PC-9 (cell line): ENCODE data around the gene LHX1. TPM values are rescaled to one million over a fixed set of nuclear protein-coding genes. Genes with fewer than 3 reads are reported as not detected.

Source experiments
- BruUV-seq: library from RNA; stranded (reverse); fragments of 400-500 nt; replicated peaks from 2 replicates; lab custom pipeline; 2021; lab: Mats Ljungman, UMichigan
- CTCF ChIA-PET: fragments of 300-600 bp; sonication (Branson Sonifier 250); formaldehyde crosslinking; loops from one replicate; lab custom pipeline; 2022; ENCODE audit warnings: antibody characterized with exemption; lab: Charles Lee
- POLR2A ChIA-PET: fragments of 300-600 bp; sonication (Branson Sonifier 250); formaldehyde crosslinking; loops from one replicate; lab custom pipeline; 2022; ENCODE audit warnings: antibody characterized with exemption; ENCODE audit not compliant: unreplicated experiment; lab: Charles Lee
- DNase-seq, 2 experiments: peaks; one replicate each; pipeline versions ENCODE4 v3.0.0 to v3.0.0-alpha.2; 2015 to 2022; ENCODE audit warnings: mixed read lengths in 1 of 2
- H2AFZ ChIP-seq: fragments of 200-600 bp; sonication (generic); 2 replicates; pipeline ENCODE4 v1.8.1; 2017; ENCODE audit warnings: antibody characterized with exemption
- H3F3A ChIP-seq: fragments of 200-600 bp; sonication (generic); 2 replicates; pipeline ENCODE4 v1.8.1; 2017; ENCODE audit warnings: antibody characterized with exemption, mild to moderate bottlenecking, low read depth; ENCODE audit not compliant: insufficient read depth
- H3K27ac ChIP-seq: fragments of 200-600 bp; sonication (generic); 2 replicates; pipeline ENCODE4 v1.6.1; 2016; ENCODE audit warnings: mixed run types
- H3K27me3 ChIP-seq: fragments of 200-600 bp; sonication (generic); 2 replicates; pipeline ENCODE4 v1.6.1; 2016; ENCODE audit warnings: low read depth, mixed run types; ENCODE audit not compliant: insufficient read depth
- H3K36me3 ChIP-seq: fragments of 200-600 bp; sonication (generic); 2 replicates; pipeline ENCODE4 v1.6.1; 2016; ENCODE audit warnings: low read depth, mixed run types
- H3K4me1 ChIP-seq: fragments of 200-600 bp; sonication (generic); replicated peaks from 2 replicates; pipeline ENCODE4 v1.6.1; 2016; ENCODE audit warnings: mixed run types; ENCODE audit not compliant: insufficient read depth
- H3K4me2 ChIP-seq: fragments of 200-600 bp; sonication (generic); 2 replicates; pipeline ENCODE4 v1.6.1; 2017; ENCODE audit warnings: mixed run types
- H3K4me3 ChIP-seq: fragments of 200-600 bp; sonication (generic); 2 replicates; pipeline ENCODE4 v1.6.1; 2016; ENCODE audit warnings: mixed run types
- H3K79me2 ChIP-seq: fragments of 200-600 bp; sonication (generic); 2 replicates; pipeline ENCODE4 v1.6.1; 2017; ENCODE audit warnings: low read depth, mixed run types
- H3K9me2 ChIP-seq: fragments of 200-600 bp; sonication (generic); 2 replicates; pipeline ENCODE4 v1.8.1; 2017; ENCODE audit warnings: mild to moderate bottlenecking; ENCODE audit not compliant: insufficient read depth
- H3K9me3 ChIP-seq: fragments of 200-600 bp; sonication (generic); 2 replicates; pipeline ENCODE4 v1.8.1; 2016; ENCODE audit warnings: low read depth; ENCODE audit not compliant: insufficient read depth
- H4K20me1 ChIP-seq: fragments of 200-600 bp; sonication (generic); 2 replicates; pipeline ENCODE4 v1.8.1; 2017; ENCODE audit not compliant: insufficient read depth
- CTCF ChIP-seq: fragments of 200-600 bp; sonication (generic); conservative IDR thresholded peaks from 2 replicates; pipeline ENCODE4 v1.6.1; 2017; ENCODE audit warnings: mixed run types, antibody characterized with exemption, mild to moderate bottlenecking, moderate library complexity
- EZH2 ChIP-seq: fragments of 200-600 bp; sonication (generic); IDR thresholded peaks from 2 replicates; pipeline ENCODE4 v1.8.0; 2017; ENCODE audit warnings: antibody characterized with exemption, low read depth
- intact Hi-C: fragments of 100-400 bp; cut with micrococcal nuclease; formaldehyde crosslinking; loops from one replicate; pipeline ENCODE4 v1.10.0; 2022; ENCODE audit not compliant: unreplicated experiment
- total RNA-seq: library from RNA; stranded (reverse); gene quantifications from 2 replicates; pipeline ENCODE4 v1.2.3, GENCODE V29; 2021

The LHX1 gene
- total RNA-seq, 1 experiment from 2014 or later: 12.3 TPM

DNA sequence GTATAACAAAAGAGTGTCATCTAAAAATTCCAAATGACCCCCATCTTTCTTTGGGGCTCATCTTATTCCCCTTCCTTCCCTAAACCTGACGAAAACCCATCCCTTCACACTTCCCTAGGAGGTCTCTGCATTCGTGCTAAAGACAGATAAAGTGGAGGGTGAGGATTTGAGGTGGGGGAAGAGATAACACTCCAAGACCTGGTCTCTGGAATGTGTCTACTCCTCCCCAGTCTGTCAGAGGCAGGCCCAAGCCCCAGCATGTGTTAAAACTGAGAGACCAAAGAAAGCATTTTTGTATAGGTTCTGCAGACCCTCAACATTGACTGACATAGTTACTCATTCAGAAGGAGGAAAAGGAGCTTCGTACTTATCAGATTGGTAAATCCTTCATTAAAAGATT is 11.0 kb upstream of the LHX1 start:
- no peaks in the 10 kb centered on the region for H3K9me2 ChIP-seq
- peak overlapping the region; percentile 30; the same call in 1 of the 2 replicates for H3K4me3 ChIP-seq
- no peak for DNase-seq
- H3F3A ChIP-seq: peaks cover 60% of the 10 kb centered on the region
- peak overlapping the region; percentile 99 for H3K27ac ChIP-seq
- peaks cover 35% of the 10 kb centered on the region for H3K79me2 ChIP-seq
- intact Hi-C loops: no loop called here
- no peak overlapping the region for H2AFZ ChIP-seq
- H3K27me3 ChIP-seq: no peaks in the 10 kb centered on the region
- peak overlapping the region; percentile 71 for H3K4me2 ChIP-seq
- H4K20me1 ChIP-seq: no peaks in the 10 kb centered on the region
- H3K9me3 ChIP-seq: no peaks in the 10 kb centered on the region
- TF ChIP-seq EZH2 (no peak), CTCF (no peak)
- CTCF ChIA-PET: interaction anchor here (0.6 kb wide), 1 partner anchor 867 kb away, joined by 3 read pairs; no protein-coding TSS in a partner anchor
- no TSS peak for BruUV-seq
- POLR2A ChIA-PET: interaction anchor here (0.7 kb wide), 1 partner anchor 344 kb away, joined by 6 read pairs; no protein-coding TSS in a partner anchor
- peaks cover 68% of the 10 kb centered on the region for H3K4me1 ChIP-seq
- H3K36me3 ChIP-seq: no peaks in the 10 kb centered on the region

GRCh38 chr17:36926701-36927100 is 10.6 kb upstream of the LHX1 start:
- peaks cover 36% of the 10 kb centered on the region for H3K79me2 ChIP-seq
- peak overlapping the region; percentile 99 for H3K27ac ChIP-seq
- H3K9me3 ChIP-seq: no peaks in the 10 kb centered on the region
- CTCF ChIA-PET: interaction anchor here (0.6 kb wide), 1 partner anchor 866 kb away, joined by 3 read pairs; no protein-coding TSS in a partner anchor
- H2AFZ ChIP-seq: no peak overlapping the region
- BruUV-seq: no TSS peak
- intact Hi-C loops: no loop called here
- H3K4me1 ChIP-seq: peaks cover 66% of the 10 kb centered on the region
- no peaks in the 10 kb centered on the region for H3K27me3 ChIP-seq
- peaks cover 57% of the 10 kb centered on the region for H3F3A ChIP-seq
- H3K4me3 ChIP-seq: peak overlapping the region; percentile 30; the same call in 1 of the 2 replicates
- peak in 1 of 2 experiments; percentile 83 for DNase-seq
- H3K9me2 ChIP-seq: no peaks in the 10 kb centered on the region
- H4K20me1 ChIP-seq: no peaks in the 10 kb centered on the region
- TF ChIP-seq EZH2 (no peak), CTCF (no peak)
- POLR2A ChIA-PET: interaction anchor here (0.6 to 0.7 kb wide), 2 partner anchors 98 to 345 kb away, joined by 4 to 6 read pairs; no protein-coding TSS in a partner anchor
- peak overlapping the region; percentile 71 for H3K4me2 ChIP-seq
- no peaks in the 10 kb centered on the region for H3K36me3 ChIP-seq

GRCh38 chr17:36928471-36929345 is 8.6 kb upstream of the LHX1 start:
- BruUV-seq: no TSS peak
- no peak overlapping the region for H3K4me2 ChIP-seq
- intact Hi-C loops: no loop called here
- no peaks in the 10 kb centered on the region for H3K9me3 ChIP-seq
- TF ChIP-seq CTCF (no peak), EZH2 (no peak)
- POLR2A ChIA-PET: no interaction called here
- peaks cover 37% of the 10 kb centered on the region for H3F3A ChIP-seq
- peaks cover 46% of the 10 kb centered on the region for H3K4me1 ChIP-seq
- CTCF ChIA-PET: no interaction called here
- H3K27ac ChIP-seq: no peak overlapping the region
- DNase-seq: no peak
- H3K36me3 ChIP-seq: 0 out of 2 replicates have a peak, but pooled peaks cover 2% of the 10 kb centered on the region
- H2AFZ ChIP-seq: no peak overlapping the region
- peaks cover 34% of the 10 kb centered on the region for H3K79me2 ChIP-seq
- no peaks in the 10 kb centered on the region for H3K27me3 ChIP-seq
- H3K4me3 ChIP-seq: no peak overlapping the region
- no peaks in the 10 kb centered on the region for H3K9me2 ChIP-seq
- H4K20me1 ChIP-seq: no peaks in the 10 kb centered on the region
